ENCODE measurements around the gene IRF2BP2.
A peak's percentile ranks its signal among the peaks of the same experiment; 100 is the strongest.

Gene IRF2BP2

DNA sequence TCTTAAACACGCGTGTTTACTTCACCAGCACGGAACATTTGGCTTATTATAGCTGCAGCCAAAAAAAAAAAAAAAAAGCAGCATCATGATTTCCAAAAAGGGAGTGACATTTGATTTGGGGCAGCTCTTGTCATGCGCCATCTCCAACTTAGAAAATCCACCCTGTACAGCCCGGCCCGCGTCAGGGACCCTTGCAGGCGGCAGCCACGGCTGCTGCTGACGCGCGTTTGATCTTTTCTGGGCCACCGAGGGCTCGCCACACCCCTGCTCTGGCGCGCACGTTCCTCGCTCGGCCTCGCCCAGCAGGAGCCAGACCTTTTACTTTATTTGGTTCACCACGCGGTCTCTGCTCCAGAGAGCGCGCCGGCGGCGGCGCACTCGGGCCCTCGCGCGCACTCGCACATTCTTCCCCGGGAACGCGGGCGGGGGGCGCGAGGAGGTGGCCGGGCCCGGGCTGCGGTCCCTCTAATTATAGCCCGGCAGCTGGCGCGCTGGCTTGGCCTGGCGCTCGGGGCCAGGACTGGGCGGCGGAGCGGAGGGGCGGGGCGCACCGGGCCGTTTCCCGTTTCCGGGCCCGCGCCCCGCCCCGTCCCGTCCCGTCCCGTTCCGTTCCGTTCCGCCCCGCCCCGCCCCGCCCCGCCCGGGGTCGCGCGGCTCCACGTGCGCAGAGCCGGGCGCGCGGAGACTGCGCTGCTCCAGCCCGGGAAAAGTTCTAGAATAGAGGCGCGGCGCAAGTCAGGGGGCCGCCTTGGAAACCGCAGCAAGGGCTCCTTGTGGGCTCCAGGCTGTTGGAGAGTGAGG is 10.2 kb downstream of the IRF2BP2 start:
- no peaks in the 10 kb centered on the region for H3K9me3 ChIP-seq (ENCODE audit: control insufficient read depth, insufficient read depth, low read depth, low read length)
- POLR2A ChIA-PET, result interaction anchor here (0.5 to 2.8 kb wide), 16 partner anchors 11 to 1352 kb away, joined by 3 to 30 read pairs (median 4); partner anchors contain the start of genes B3GALNT2, IRF2BP2 and RBM34
- peak overlapping the region; percentile 45 for H3K4me3 ChIP-seq (ENCODE audit: low read depth, low read length)
- CTCF ChIA-PET, result interaction anchor here (0.7 to 2.6 kb wide), 10 partner anchors 9 to 486 kb away, joined by 3 to 11 read pairs (median 3); no protein-coding TSS in a partner anchor
- peak overlapping the region; percentile 96 for H3K27ac ChIP-seq (ENCODE audit: extremely low read depth, low read depth, low read length)
- H3K36me3 ChIP-seq (ENCODE audit: control insufficient read depth in 2 of 2, insufficient read depth in 1 of 2, low read length in 2 of 2), result peaks cover 4 to 7% of the 10 kb centered on the region in 2 experiments; a peak in 2 of 3 replicates
- peaks cover 52% of the 10 kb centered on the region for H3K4me1 ChIP-seq (ENCODE audit: control insufficient read depth, insufficient read depth, low read length)
- TF ChIP-seq ZNF654 (tag by site-specific recombination; IDR thresholded peaks at IDR 0.05; ENCODE audit: low read depth), result no peak
- TF ChIP-seq, protein P1, sequence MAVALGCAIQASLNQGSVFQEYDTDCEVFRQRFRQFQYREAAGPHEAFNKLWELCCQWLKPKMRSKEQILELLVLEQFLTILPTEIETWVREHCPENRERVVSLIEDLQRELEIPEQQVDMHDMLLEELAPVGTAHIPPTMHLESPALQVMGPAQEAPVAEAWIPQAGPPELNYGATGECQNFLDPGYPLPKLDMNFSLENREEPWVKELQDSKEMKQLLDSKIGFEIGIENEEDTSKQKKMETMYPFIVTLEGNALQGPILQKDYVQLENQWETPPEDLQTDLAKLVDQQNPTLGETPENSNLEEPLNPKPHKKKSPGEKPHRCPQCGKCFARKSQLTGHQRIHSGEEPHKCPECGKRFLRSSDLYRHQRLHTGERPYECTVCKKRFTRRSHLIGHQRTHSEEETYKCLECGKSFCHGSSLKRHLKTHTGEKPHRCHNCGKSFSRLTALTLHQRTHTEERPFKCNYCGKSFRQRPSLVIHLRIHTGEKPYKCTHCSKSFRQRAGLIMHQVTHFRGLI (tag by site-specific recombination; IDR thresholded peaks at IDR 0.05), result peak; percentile 79; the same call in 1 of the 2 replicates
- no peak for TF ChIP-seq ZNF544 (tag by site-specific recombination; IDR thresholded peaks at IDR 0.05)
- TF ChIP-seq ZNF600 (tag by site-specific recombination; IDR thresholded peaks at IDR 0.05), result peak; percentile 93
- peak; percentile 79 for TF ChIP-seq KLF1 (tag by site-specific recombination; IDR thresholded peaks at IDR 0.05)
- no peak; the same call in 1 of the 2 replicates for TF ChIP-seq ZNF626 (tag by site-specific recombination; IDR thresholded peaks at IDR 0.05)
- TF ChIP-seq SP7 (tag by site-specific recombination; IDR thresholded peaks at IDR 0.05), result peak; percentile 86
- no peak for TF ChIP-seq GLI2 (tag by site-specific recombination; IDR thresholded peaks at IDR 0.05; ENCODE audit: borderline replicate concordance, low read depth)
- TF ChIP-seq ZSCAN16 (tag by site-specific recombination; IDR thresholded peaks at IDR 0.05), result peak; percentile 58; the same call in 1 of the 2 replicates
- TF ChIP-seq, protein P2, sequence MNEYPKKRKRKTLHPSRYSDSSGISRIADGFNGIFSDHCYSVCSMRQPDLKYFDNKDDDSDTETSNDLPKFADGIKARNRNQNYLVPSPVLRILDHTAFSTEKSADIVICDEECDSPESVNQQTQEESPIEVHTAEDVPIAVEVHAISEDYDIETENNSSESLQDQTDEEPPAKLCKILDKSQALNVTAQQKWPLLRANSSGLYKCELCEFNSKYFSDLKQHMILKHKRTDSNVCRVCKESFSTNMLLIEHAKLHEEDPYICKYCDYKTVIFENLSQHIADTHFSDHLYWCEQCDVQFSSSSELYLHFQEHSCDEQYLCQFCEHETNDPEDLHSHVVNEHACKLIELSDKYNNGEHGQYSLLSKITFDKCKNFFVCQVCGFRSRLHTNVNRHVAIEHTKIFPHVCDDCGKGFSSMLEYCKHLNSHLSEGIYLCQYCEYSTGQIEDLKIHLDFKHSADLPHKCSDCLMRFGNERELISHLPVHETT (tag by site-specific recombination; IDR thresholded peaks at IDR 0.05), result 0 out of 2 replicates have a peak, but pooled peaks have one; percentile 17
- peak; percentile 83 for TF ChIP-seq WT1 (tag by site-specific recombination; IDR thresholded peaks at IDR 0.05)
- TF ChIP-seq KLF7 (tag by site-specific recombination; IDR thresholded peaks at IDR 0.05; ENCODE audit: borderline replicate concordance), result no peak; the same call in 1 of the 2 replicates
- TF ChIP-seq ZNF157 (tag by site-specific recombination; IDR thresholded peaks at IDR 0.05), result no peak
- peak; percentile 66; the same call in 1 of the 2 replicates for TF ChIP-seq ZNF501 (tag by site-specific recombination; IDR thresholded peaks at IDR 0.05)
- no peak for TF ChIP-seq ZNF223 (tag by site-specific recombination; IDR thresholded peaks at IDR 0.05)
- TF ChIP-seq, protein P3, sequence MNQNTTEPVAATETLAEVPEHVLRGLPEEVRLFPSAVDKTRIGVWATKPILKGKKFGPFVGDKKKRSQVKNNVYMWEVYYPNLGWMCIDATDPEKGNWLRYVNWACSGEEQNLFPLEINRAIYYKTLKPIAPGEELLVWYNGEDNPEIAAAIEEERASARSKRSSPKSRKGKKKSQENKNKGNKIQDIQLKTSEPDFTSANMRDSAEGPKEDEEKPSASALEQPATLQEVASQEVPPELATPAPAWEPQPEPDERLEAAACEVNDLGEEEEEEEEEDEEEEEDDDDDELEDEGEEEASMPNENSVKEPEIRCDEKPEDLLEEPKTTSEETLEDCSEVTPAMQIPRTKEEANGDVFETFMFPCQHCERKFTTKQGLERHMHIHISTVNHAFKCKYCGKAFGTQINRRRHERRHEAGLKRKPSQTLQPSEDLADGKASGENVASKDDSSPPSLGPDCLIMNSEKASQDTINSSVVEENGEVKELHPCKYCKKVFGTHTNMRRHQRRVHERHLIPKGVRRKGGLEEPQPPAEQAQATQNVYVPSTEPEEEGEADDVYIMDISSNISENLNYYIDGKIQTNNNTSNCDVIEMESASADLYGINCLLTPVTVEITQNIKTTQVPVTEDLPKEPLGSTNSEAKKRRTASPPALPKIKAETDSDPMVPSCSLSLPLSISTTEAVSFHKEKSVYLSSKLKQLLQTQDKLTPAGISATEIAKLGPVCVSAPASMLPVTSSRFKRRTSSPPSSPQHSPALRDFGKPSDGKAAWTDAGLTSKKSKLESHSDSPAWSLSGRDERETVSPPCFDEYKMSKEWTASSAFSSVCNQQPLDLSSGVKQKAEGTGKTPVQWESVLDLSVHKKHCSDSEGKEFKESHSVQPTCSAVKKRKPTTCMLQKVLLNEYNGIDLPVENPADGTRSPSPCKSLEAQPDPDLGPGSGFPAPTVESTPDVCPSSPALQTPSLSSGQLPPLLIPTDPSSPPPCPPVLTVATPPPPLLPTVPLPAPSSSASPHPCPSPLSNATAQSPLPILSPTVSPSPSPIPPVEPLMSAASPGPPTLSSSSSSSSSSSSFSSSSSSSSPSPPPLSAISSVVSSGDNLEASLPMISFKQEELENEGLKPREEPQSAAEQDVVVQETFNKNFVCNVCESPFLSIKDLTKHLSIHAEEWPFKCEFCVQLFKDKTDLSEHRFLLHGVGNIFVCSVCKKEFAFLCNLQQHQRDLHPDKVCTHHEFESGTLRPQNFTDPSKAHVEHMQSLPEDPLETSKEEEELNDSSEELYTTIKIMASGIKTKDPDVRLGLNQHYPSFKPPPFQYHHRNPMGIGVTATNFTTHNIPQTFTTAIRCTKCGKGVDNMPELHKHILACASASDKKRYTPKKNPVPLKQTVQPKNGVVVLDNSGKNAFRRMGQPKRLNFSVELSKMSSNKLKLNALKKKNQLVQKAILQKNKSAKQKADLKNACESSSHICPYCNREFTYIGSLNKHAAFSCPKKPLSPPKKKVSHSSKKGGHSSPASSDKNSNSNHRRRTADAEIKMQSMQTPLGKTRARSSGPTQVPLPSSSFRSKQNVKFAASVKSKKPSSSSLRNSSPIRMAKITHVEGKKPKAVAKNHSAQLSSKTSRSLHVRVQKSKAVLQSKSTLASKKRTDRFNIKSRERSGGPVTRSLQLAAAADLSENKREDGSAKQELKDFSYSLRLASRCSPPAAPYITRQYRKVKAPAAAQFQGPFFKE (tag by site-specific recombination; IDR thresholded peaks at IDR 0.05; ENCODE audit: borderline replicate concordance), result no peak
- TF ChIP-seq OVOL3 (tag by site-specific recombination; IDR thresholded peaks at IDR 0.05), result no peak
- TF ChIP-seq ZNF423 (tag by site-specific recombination; IDR thresholded peaks at IDR 0.05), result no peak
- TF ChIP-seq MYNN (tag by site-specific recombination; IDR thresholded peaks at IDR 0.05; ENCODE audit: borderline replicate concordance), result peak; percentile 21; the same call in 1 of the 2 replicates
- TF ChIP-seq ZNF76 (tag by site-specific recombination; IDR thresholded peaks at IDR 0.05; ENCODE audit: borderline replicate concordance, low read depth), result peak; percentile 46; the same call in 1 of the 2 replicates
- no peak for TF ChIP-seq ZNF202 (tag by site-specific recombination; IDR thresholded peaks at IDR 0.05; ENCODE audit: borderline replicate concordance)
- TF ChIP-seq, protein P4, sequence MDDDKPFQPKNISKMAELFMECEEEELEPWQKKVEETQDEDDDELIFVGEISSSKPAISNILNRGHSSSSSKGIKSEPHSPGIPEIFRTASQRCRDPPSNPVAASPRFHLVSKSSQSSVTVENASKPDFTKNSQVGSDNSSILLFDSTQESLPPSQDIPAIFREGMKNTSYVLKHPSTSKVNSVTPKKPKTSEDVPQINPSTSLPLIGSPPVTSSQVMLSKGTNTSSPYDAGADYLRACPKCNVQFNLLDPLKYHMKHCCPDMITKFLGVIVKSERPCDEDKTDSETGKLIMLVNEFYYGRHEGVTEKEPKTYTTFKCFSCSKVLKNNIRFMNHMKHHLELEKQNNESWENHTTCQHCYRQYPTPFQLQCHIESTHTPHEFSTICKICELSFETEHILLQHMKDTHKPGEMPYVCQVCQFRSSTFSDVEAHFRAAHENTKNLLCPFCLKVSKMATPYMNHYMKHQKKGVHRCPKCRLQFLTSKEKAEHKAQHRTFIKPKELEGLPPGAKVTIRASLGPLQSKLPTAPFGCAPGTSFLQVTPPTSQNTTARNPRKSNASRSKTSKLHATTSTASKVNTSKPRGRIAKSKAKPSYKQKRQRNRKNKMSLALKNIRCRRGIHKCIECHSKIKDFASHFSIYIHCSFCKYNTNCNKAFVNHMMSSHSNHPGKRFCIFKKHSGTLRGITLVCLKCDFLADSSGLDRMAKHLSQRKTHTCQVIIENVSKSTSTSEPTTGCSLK (tag by site-specific recombination; IDR thresholded peaks at IDR 0.05), result no peak
- no peak for TF ChIP-seq ZNF174 (tag by site-specific recombination; IDR thresholded peaks at IDR 0.05)
- TF ChIP-seq ZNF529 (tag by site-specific recombination; IDR thresholded peaks at IDR 0.05; ENCODE audit: insufficient replicate concordance), result no peak

Measured in HEK293 (cell line).